Activated CD4-positive, alpha-beta T cell treated with anti-CD3 and anti-CD28 coated beads, Interleukin-2, amount 10 ng/mL, durations not matched to agents 24 days and 14 days (primary cell): Measurements from ENCODE around the gene PPP6C. TPM values are rescaled to one million over a fixed set of nuclear protein-coding genes. Genes with fewer than 3 reads are reported as not detected.
"Not testable (repeated sequence)": the region's sequence is repeated elsewhere in the genome, so short reads cannot be mapped to it uniquely, and the experiment has no call there.

Experiments
- DNase-seq: peaks from one replicate; pipeline ENCODE4 v3.0.0; 2022
- H3K27ac Mint-ChIP-seq: one replicate; pipeline ENCODE4 v1.8.0; 2022; ENCODE audit warnings: mild to moderate bottlenecking, mixed read lengths
- H3K27me3 Mint-ChIP-seq: one replicate; pipeline ENCODE4 v1.8.0; 2022; ENCODE audit warnings: mixed read lengths
- H3K36me3 Mint-ChIP-seq: one replicate; pipeline ENCODE4 v1.8.0; 2022; ENCODE audit warnings: low read depth, mild to moderate bottlenecking, mixed read lengths
- H3K4me1 Mint-ChIP-seq: one replicate; pipeline ENCODE4 v1.8.0; 2021; ENCODE audit warnings: mixed read lengths
- H3K4me3 Mint-ChIP-seq: one replicate; pipeline ENCODE4 v1.8.0; 2022; ENCODE audit warnings: mild to moderate bottlenecking, moderate library complexity, mixed read lengths
- H3K9me3 Mint-ChIP-seq: one replicate; pipeline ENCODE4 v1.8.0; 2021; ENCODE audit warnings: mixed read lengths
- intact Hi-C: fragments of 100-400 bp; cut with micrococcal nuclease; formaldehyde crosslinking; loops from one replicate; pipeline ENCODE4 v1.15.1; 2023
- total RNA-seq: library from RNA; stranded (reverse); gene quantifications from 2 replicates; pipeline ENCODE4 v1.2.3, GENCODE V29; 2022

Gene PPP6C
- total RNA-seq, 1 donor from 2014 or later, result 48.1 TPM

- no peak overlapping the region for H3K27ac Mint-ChIP-seq
- H3K9me3 Mint-ChIP-seq, result no peaks in the 10 kb centered on the region
Measured at GRCh38 chr9:125172031-125172755, 17.4 kb downstream of the PPP6C start.

GRCh38 chr9:125169895-125170294 lies 19.7 kb downstream of the PPP6C start:
- Mint-ChIP-seq H3K4me1 (peaks cover 12% of the 10 kb centered on the region), H3K27ac (no peak overlapping the region), H3K36me3 (peaks cover 32% of the 10 kb centered on the region), H3K4me3 (no peak overlapping the region), H3K9me3 (no peaks in the 10 kb centered on the region), H3K27me3 (no peaks in the 10 kb centered on the region)
- no peak for DNase-seq
- intact Hi-C loops, result no loop called here

More at GRCh38 chr9:125172031-125172755, 17.4 kb downstream of the PPP6C start:
- peaks cover 20% of the 10 kb centered on the region for H3K4me1 Mint-ChIP-seq
- H3K4me3 Mint-ChIP-seq, result no peak overlapping the region
- H3K27me3 Mint-ChIP-seq, result no peaks in the 10 kb centered on the region
- intact Hi-C loops, result no loop called here
- no peak for DNase-seq
- peaks cover 29% of the 10 kb centered on the region for H3K36me3 Mint-ChIP-seq

- H3K27me3 Mint-ChIP-seq, result no peaks in the 10 kb centered on the region
- H3K9me3 Mint-ChIP-seq, result no peaks in the 10 kb centered on the region
- H3K4me3 Mint-ChIP-seq, result no peak overlapping the region
- peaks cover 2% of the 10 kb centered on the region for H3K4me1 Mint-ChIP-seq
- DNase-seq, result no peak
- intact Hi-C loops, result no loop called here
- H3K36me3 Mint-ChIP-seq, result peaks cover 26% of the 10 kb centered on the region
- no peak overlapping the region for H3K27ac Mint-ChIP-seq
Measured at GRCh38 chr9:125166762-125167161, 22.8 kb downstream of the PPP6C start.

GRCh38 chr9:125162891-125163290 lies 26.7 kb downstream of the PPP6C start:
- intact Hi-C loops, H3K4me1 Mint-ChIP-seq, DNase-seq, H3K27me3 Mint-ChIP-seq, H3K9me3 Mint-ChIP-seq, H3K4me3 Mint-ChIP-seq, H3K27ac Mint-ChIP-seq: not testable (repeated sequence)
- H3K36me3 Mint-ChIP-seq, result peaks cover 17% of the 10 kb centered on the region

- Mint-ChIP-seq H3K27me3 (no peaks in the 10 kb centered on the region), H3K9me3 (no peaks in the 10 kb centered on the region), H3K36me3 (peaks cover 21% of the 10 kb centered on the region), H3K27ac (no peak overlapping the region), H3K4me1 (peaks cover 4% of the 10 kb centered on the region), H3K4me3 (no peak overlapping the region)
- intact Hi-C loops, result no loop called here
- no peak for DNase-seq
Measured at GRCh38 chr9:125161284-125161918, 28.2 kb downstream of the PPP6C start.

- intact Hi-C loops, result no loop called here
- Mint-ChIP-seq H3K27ac (no peak overlapping the region), H3K36me3 (peaks cover 21% of the 10 kb centered on the region), H3K4me3 (no peak overlapping the region), H3K9me3 (no peaks in the 10 kb centered on the region), H3K27me3 (no peaks in the 10 kb centered on the region), H3K4me1 (peaks cover 4% of the 10 kb centered on the region)
- no peak for DNase-seq
Measured at GRCh38 chr9:125160750-125161149, 28.9 kb downstream of the PPP6C start.

GRCh38 chr9:125156551-125156950 lies 33.1 kb downstream of the PPP6C start:
- no peak for DNase-seq
- Mint-ChIP-seq H3K36me3 (peaks cover 33% of the 10 kb centered on the region), H3K4me3 (no peak overlapping the region), H3K4me1 (peaks cover 4% of the 10 kb centered on the region), H3K27ac (no peak overlapping the region), H3K27me3 (no peaks in the 10 kb centered on the region), H3K9me3 (no peaks in the 10 kb centered on the region)
- intact Hi-C loops, result no loop called here

GRCh38 chr9:125153712-125154367 lies 35.8 kb downstream of the PPP6C start:
- H3K27me3 Mint-ChIP-seq, result no peaks in the 10 kb centered on the region
- H3K36me3 Mint-ChIP-seq, result peaks cover 44% of the 10 kb centered on the region

GRCh38 chr9:125151730-125152129 lies 37.9 kb downstream of the PPP6C start:
- Mint-ChIP-seq H3K4me3 (no peak overlapping the region), H3K27ac (no peak overlapping the region), H3K4me1 (peaks cover 5% of the 10 kb centered on the region), H3K9me3 (no peaks in the 10 kb centered on the region), H3K27me3 (no peaks in the 10 kb centered on the region), H3K36me3 (peaks cover 39% of the 10 kb centered on the region)
- no peak for DNase-seq
- intact Hi-C loops, result no loop called here

More at GRCh38 chr9:125153712-125154367, 35.8 kb downstream of the PPP6C start:
- intact Hi-C loops, result no loop called here
- Mint-ChIP-seq H3K9me3 (no peaks in the 10 kb centered on the region), H3K4me1 (peaks cover 5% of the 10 kb centered on the region), H3K27ac (no peak overlapping the region), H3K4me3 (no peak overlapping the region)
- no peak for DNase-seq

GRCh38 chr9:125150349-125151245 lies 39.0 kb downstream of the PPP6C start:
- DNase-seq, result no peak
- intact Hi-C loops, result no loop called here
- no peak overlapping the region for H3K4me3 Mint-ChIP-seq
- peaks cover 9% of the 10 kb centered on the region for H3K4me1 Mint-ChIP-seq
- no peaks in the 10 kb centered on the region for H3K27me3 Mint-ChIP-seq
- peaks cover 36% of the 10 kb centered on the region for H3K36me3 Mint-ChIP-seq
- H3K9me3 Mint-ChIP-seq, result no peaks in the 10 kb centered on the region
- H3K27ac Mint-ChIP-seq, result no peak overlapping the region

GRCh38 chr9:125147401-125147951 lies 42.1 kb downstream of the PPP6C start:
- peaks cover 18% of the 10 kb centered on the region for H3K4me1 Mint-ChIP-seq
- H3K9me3 Mint-ChIP-seq, result no peaks in the 10 kb centered on the region
- H3K27me3 Mint-ChIP-seq, result no peaks in the 10 kb centered on the region
- H3K4me3 Mint-ChIP-seq, result no peak overlapping the region
- intact Hi-C loops, result loop anchor here (10.0 kb wide), 1 partner anchor 227 kb away; no protein-coding TSS in a partner anchor
- H3K27ac Mint-ChIP-seq, result no peak overlapping the region
- H3K36me3 Mint-ChIP-seq, result peaks cover 25% of the 10 kb centered on the region
- DNase-seq, result no peak

- Mint-ChIP-seq H3K27ac (peak overlapping the region; percentile 46), H3K4me1 (peaks cover 27% of the 10 kb centered on the region), H3K27me3 (no peaks in the 10 kb centered on the region), H3K4me3 (no peak overlapping the region), H3K36me3 (peaks cover 17% of the 10 kb centered on the region), H3K9me3 (no peaks in the 10 kb centered on the region)
- no peak for DNase-seq
- intact Hi-C loops, result loop anchor here (10.0 kb wide), 1 partner anchor 229 kb away; no protein-coding TSS in a partner anchor
Measured at GRCh38 chr9:125146247-125146646, 43.4 kb downstream of the PPP6C start.

GRCh38 chr9:125145425-125145824 lies 44.2 kb downstream of the PPP6C start:
- Mint-ChIP-seq H3K27ac (no peak overlapping the region), H3K4me3 (no peak overlapping the region), H3K36me3 (peaks cover 11% of the 10 kb centered on the region), H3K9me3 (no peaks in the 10 kb centered on the region), H3K27me3 (no peaks in the 10 kb centered on the region), H3K4me1 (peaks cover 27% of the 10 kb centered on the region)
- intact Hi-C loops, result loop anchor here (10.0 kb wide), 1 partner anchor 229 kb away; no protein-coding TSS in a partner anchor
- no peak for DNase-seq
